GM23338 (cell line): ENCODE data around the gene KRTAP9-9. TPM values are rescaled to one million over a fixed set of nuclear protein-coding genes. Genes with fewer than 3 reads are reported as not detected.
"Not testable (repeated sequence)": the region's sequence is repeated elsewhere in the genome, so short reads cannot be mapped to it uniquely, and the experiment has no call there.

ENCODE experiments used
- ATAC-seq: fragments of 200-7000 bp; cut with Tn5 transposase; 3 replicates; pipeline ENCODE4 v1.9.1; 2020
- DNase-seq: peaks from one replicate; pipeline ENCODE4 v3.0.0-alpha.2; 2015; ENCODE audit warnings: low spot score
- H2AFZ ChIP-seq: fragments of 200-600 bp; sonication (generic); 2 replicates; pipeline ENCODE4 v1.8.0; 2016; ENCODE audit warnings: antibody characterized with exemption, mild to moderate bottlenecking, moderate library complexity
- H3F3A ChIP-seq: fragments of 200-600 bp; sonication (generic); replicated peaks from 2 replicates; pipeline ENCODE4 v1.8.0; 2017; ENCODE audit warnings: antibody characterized with exemption, mixed run types, low read depth
- H3K27ac ChIP-seq: fragments of 200-600 bp; sonication (generic); 2 replicates; pipeline ENCODE4 v1.6.1; 2016; ENCODE audit warnings: low read depth
- H3K27me3 ChIP-seq: fragments of 200-600 bp; sonication (generic); 2 replicates; pipeline ENCODE4 v1.8.0; 2016; ENCODE audit warnings: mild to moderate bottlenecking, mixed run types, moderate library complexity; ENCODE audit not compliant: insufficient read depth
- H3K36me3 ChIP-seq: fragments of 200-600 bp; sonication (generic); 2 replicates; pipeline ENCODE4 v1.8.0; 2016; ENCODE audit warnings: mild to moderate bottlenecking; ENCODE audit not compliant: insufficient read depth
- H3K4me1 ChIP-seq: fragments of 200-600 bp; sonication (generic); 2 replicates; pipeline ENCODE4 v1.8.0; 2016; ENCODE audit warnings: mild to moderate bottlenecking, moderate library complexity; ENCODE audit not compliant: insufficient read depth
- H3K4me2 ChIP-seq: fragments of 200-600 bp; sonication (generic); 2 replicates; pipeline ENCODE4 v1.7.1; 2017; ENCODE audit warnings: mixed run types
- H3K4me3 ChIP-seq: fragments of 200-600 bp; sonication (generic); 2 replicates; pipeline ENCODE4 v1.6.1; 2016; ENCODE audit warnings: mixed run types
- H3K79me2 ChIP-seq: fragments of 200-600 bp; sonication (generic); replicated peaks from 2 replicates; pipeline ENCODE4 v1.8.0; 2017; ENCODE audit warnings: mild to moderate bottlenecking; ENCODE audit not compliant: insufficient read depth
- H3K9me2 ChIP-seq: fragments of 200-600 bp; sonication (generic); 2 replicates; pipeline ENCODE4 v1.8.0; 2017; ENCODE audit not compliant: insufficient read depth
- H4K20me1 ChIP-seq: fragments of 200-600 bp; sonication (generic); replicated peaks from 2 replicates; pipeline ENCODE4 v1.8.0; 2017; ENCODE audit warnings: mild to moderate bottlenecking; ENCODE audit not compliant: insufficient read depth
- H3K27ac Mint-ChIP-seq: 2 replicates; pipeline ENCODE4 v1.8.0; 2020; ENCODE audit warnings: inconsistent platforms, mild to moderate bottlenecking, moderate library complexity, mixed read lengths
- H3K27me3 Mint-ChIP-seq: 3 replicates; pipeline ENCODE4 v1.8.0; 2022; ENCODE audit warnings: low read depth, mild to moderate bottlenecking, moderate library complexity, mixed read lengths, inconsistent platforms; ENCODE audit not compliant: insufficient read depth, poor library complexity
- H3K36me3 Mint-ChIP-seq: 3 replicates; pipeline ENCODE4 v1.8.0; 2021; ENCODE audit warnings: low read depth, mild to moderate bottlenecking, inconsistent platforms, moderate library complexity, mixed read lengths
- H3K4me1 Mint-ChIP-seq: 3 replicates; pipeline ENCODE4 v1.8.0; 2020; ENCODE audit warnings: mild to moderate bottlenecking, inconsistent platforms, mixed read lengths
- H3K4me3 Mint-ChIP-seq: 3 replicates; pipeline ENCODE4 v1.8.0; 2021; ENCODE audit warnings: moderate library complexity, mild to moderate bottlenecking, inconsistent platforms, mixed read lengths
- H3K9me3 Mint-ChIP-seq: 3 replicates; pipeline ENCODE4 v1.8.0; 2020; ENCODE audit warnings: moderate library complexity, mild to moderate bottlenecking, inconsistent platforms, mixed read lengths
- CREB1 ChIP-seq: fragments of 250-450 bp; sonication (Bioruptor Pico); IDR thresholded peaks from 2 replicates; pipeline ENCODE4 v1.5.0; 2020; ENCODE audit warnings: low read depth, mild to moderate bottlenecking, moderate library complexity
- EZH2 ChIP-seq: fragments of 200-600 bp; sonication (generic); IDR thresholded peaks from one replicate; pipeline ENCODE4 v1.8.0; 2017; ENCODE audit warnings: antibody characterized with exemption, mild to moderate bottlenecking, low read depth; ENCODE audit not compliant: unreplicated experiment
- EZH2phosphoT487 ChIP-seq: fragments of 200-600 bp; sonication (generic); IDR thresholded peaks from one replicate; pipeline ENCODE4 v1.8.1; 2018; ENCODE audit warnings: antibody characterized with exemption; ENCODE audit not compliant: unreplicated experiment
- JUNB ChIP-seq: IDR thresholded peaks from one replicate; pipeline ENCODE4 v1.6.1; 2016; ENCODE audit warnings: antibody characterized with exemption; ENCODE audit not compliant: unreplicated experiment
- NANOG ChIP-seq: IDR thresholded peaks from 2 replicates; pipeline ENCODE4 v1.6.1; 2016; ENCODE audit warnings: antibody characterized with exemption, borderline replicate concordance
- POLR2AphosphoS5 ChIP-seq: IDR thresholded peaks from 2 replicates; pipeline ENCODE4 v1.6.1; 2016; ENCODE audit warnings: antibody characterized with exemption, low read depth
- STAT1 ChIP-seq: IDR thresholded peaks from one replicate; pipeline ENCODE4 v1.6.1; 2016; ENCODE audit warnings: antibody characterized with exemption; ENCODE audit not compliant: unreplicated experiment
- ZNF114 ChIP-seq: fragments of 250-450 bp; sonication (Bioruptor Pico); IDR thresholded peaks from 2 replicates; pipeline ENCODE4 v1.5.0; 2020; ENCODE audit warnings: mild to moderate bottlenecking, moderate library complexity
- ZNF331 ChIP-seq: fragments of 250-450 bp; sonication (Bioruptor Pico); IDR thresholded peaks from 2 replicates; pipeline ENCODE4 v1.5.0; 2020; ENCODE audit warnings: low read depth, mild to moderate bottlenecking, moderate library complexity
- polyA plus RNA-seq: library from polyadenylated mRNA; unstranded; fragments of >200 nt; fragmentation: Nextera tagmentation; extraction: Ambion mirVana; gene quantifications from 2 replicates; pipeline ENCODE4 v1.2.1, GENCODE V29; 2016
- total RNA-seq: library from RNA; depleted of rRNA; stranded (reverse); fragments of >200 nt; shearing (Covaris generic); gene quantifications from 2 replicates; pipeline ENCODE4 v1.2.3, GENCODE V29; 2014
- TF ChIP-seq, protein P1 (sequence below): IDR thresholded peaks from 2 replicates; pipeline ENCODE4 v1.6.1; 2016; ENCODE audit warnings: antibody characterized with exemption
- TF ChIP-seq, protein P2 (sequence below): IDR thresholded peaks from one replicate; pipeline ENCODE4 v1.6.1; 2018; ENCODE audit warnings: antibody characterized with exemption; ENCODE audit not compliant: unreplicated experiment
- TF ChIP-seq, protein P3 (sequence below), 2 experiments: fragments of 200-600 bp in 1 of 2; sonication (generic) in 1 of 2; conservative IDR thresholded peaks; 2 replicates each; pipeline versions ENCODE4 v1.5.1 to v1.6.1; 2016 to 2017; ENCODE audit warnings: antibody characterized with exemption in 2 of 2, low read depth in 2 of 2, mild to moderate bottlenecking in 2 of 2, moderate library complexity in 1 of 2

The KRTAP9-9 gene
- total and polyA plus RNA-seq, 2 experiments from 2014 or later, result not detected

DNA sequence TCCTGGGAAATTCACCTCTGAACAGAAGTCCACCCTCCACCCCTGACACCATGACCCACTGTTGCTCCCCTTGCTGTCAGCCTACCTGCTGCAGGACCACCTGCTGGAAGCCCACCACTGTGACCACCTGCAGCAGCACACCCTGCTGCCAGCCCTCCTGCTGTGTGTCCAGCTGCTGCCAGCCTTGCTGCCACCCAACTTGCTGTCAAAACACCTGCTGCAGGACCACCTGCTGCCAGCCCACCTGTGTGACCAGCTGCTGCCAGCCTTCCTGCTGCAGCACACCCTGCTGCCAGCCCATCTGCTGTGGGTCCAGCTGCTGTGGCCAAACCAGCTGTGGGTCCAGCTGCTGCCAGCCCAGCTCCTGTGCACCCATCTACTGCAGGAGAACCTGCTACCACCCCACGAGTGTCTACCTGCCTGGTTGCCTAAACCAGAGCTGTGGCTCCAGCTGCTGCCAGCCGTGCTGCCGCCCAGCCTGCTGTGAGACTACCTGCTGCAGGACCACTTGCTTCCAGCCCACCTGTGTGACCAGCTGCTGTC lies 20.5 kb downstream of the KRTAP9-9 start, which contains the start of gene KRTAP9-7:
TSS of gene KRTAP9-7 (plus strand) at position 51 of the 543 bp plus-strand sequence. CDS start at position 51, 0 bp downstream.
- not testable (repeated sequence) for H3K79me2 ChIP-seq, H3K27me3 ChIP-seq, H3K4me3 Mint-ChIP-seq, ATAC-seq, H3K36me3 ChIP-seq, DNase-seq, H3K27ac Mint-ChIP-seq, H3K9me3 Mint-ChIP-seq, H3K27ac ChIP-seq, H3K4me3 ChIP-seq, H3F3A ChIP-seq, H3K4me1 ChIP-seq, H3K4me2 ChIP-seq, H3K4me1 Mint-ChIP-seq, H4K20me1 ChIP-seq, H3K9me2 ChIP-seq, H3K36me3 Mint-ChIP-seq, H3K27me3 Mint-ChIP-seq, H2AFZ ChIP-seq

DNA sequence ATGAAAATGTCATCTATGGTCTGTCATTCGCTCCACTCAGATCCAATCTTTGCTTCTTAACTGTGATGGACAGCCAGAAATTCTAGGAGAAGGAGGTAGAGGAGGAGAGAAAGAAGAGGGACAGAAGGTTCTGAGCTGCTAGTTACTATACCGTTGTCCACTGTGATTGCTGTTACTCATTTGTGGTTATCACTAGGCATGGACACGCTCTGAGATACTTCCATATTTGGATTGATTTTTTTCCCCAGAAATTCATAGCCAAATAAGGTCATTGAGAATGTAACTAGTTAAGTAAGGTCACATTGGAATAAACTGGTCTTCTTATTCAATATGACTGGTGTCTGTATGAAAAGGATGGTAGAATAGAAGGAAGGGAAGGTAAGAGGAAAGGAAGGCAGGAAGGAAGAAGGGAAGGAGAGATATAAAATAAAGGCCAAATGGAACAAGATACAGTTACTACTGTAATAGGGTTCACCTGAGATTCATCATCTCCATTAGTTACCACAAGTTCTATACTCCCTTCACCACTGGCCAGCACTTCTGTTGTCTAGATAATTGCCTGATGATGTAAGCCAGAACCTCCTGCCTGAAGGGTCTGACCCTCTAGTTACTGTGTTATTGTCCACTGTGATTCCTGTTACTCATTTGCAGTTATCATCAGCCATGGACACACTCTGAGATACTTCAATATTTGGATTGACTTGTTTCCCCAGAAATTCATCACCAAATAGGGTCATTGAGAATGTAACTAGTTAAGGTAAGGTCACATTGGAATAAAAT lies 23.2 kb downstream of the KRTAP9-9 start:
- Histone ChIP-seq H3K27me3 (no peaks in the 10 kb centered on the region), H3F3A (no peaks in the 10 kb centered on the region), H3K4me3 (no peak overlapping the region), H2AFZ (no peak overlapping the region), H3K79me2 (no peaks in the 10 kb centered on the region), H3K36me3 (no peaks in the 10 kb centered on the region), H3K4me2 (no peak overlapping the region), H3K27ac (no peak overlapping the region), H3K9me2 (peaks cover 4% of the 10 kb centered on the region; the same call in 1 of the 2 replicates), H3K4me1 (peaks cover under 1% of the 10 kb centered on the region; the same call in 1 of the 2 replicates), H4K20me1 (no peaks in the 10 kb centered on the region)
- Mint-ChIP-seq H3K27ac (no peak overlapping the region), H3K27me3 (peaks cover 2% of the 10 kb centered on the region), H3K4me3 (no peak overlapping the region), H3K36me3 (no peaks in the 10 kb centered on the region), H3K9me3 (no peaks in the 10 kb centered on the region), H3K4me1 (no peaks in the 10 kb centered on the region; the same call in 2 of the 3 replicates)
- TF ChIP-seq CREB1 (CRISPR knock-in tag) (no peak), STAT1 (no peak), EZH2 (no peak), JUNB (no peak), POLR2AphosphoS5 (no peak), NANOG (no peak), ZNF114 (CRISPR knock-in tag) (no peak), ZNF331 (CRISPR knock-in tag) (no peak), EZH2phosphoT487 (no peak)
- TF ChIP-seq, protein P1, sequence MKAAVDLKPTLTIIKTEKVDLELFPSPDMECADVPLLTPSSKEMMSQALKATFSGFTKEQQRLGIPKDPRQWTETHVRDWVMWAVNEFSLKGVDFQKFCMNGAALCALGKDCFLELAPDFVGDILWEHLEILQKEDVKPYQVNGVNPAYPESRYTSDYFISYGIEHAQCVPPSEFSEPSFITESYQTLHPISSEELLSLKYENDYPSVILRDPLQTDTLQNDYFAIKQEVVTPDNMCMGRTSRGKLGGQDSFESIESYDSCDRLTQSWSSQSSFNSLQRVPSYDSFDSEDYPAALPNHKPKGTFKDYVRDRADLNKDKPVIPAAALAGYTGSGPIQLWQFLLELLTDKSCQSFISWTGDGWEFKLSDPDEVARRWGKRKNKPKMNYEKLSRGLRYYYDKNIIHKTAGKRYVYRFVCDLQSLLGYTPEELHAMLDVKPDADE, result no peak
- TF ChIP-seq, protein P2, sequence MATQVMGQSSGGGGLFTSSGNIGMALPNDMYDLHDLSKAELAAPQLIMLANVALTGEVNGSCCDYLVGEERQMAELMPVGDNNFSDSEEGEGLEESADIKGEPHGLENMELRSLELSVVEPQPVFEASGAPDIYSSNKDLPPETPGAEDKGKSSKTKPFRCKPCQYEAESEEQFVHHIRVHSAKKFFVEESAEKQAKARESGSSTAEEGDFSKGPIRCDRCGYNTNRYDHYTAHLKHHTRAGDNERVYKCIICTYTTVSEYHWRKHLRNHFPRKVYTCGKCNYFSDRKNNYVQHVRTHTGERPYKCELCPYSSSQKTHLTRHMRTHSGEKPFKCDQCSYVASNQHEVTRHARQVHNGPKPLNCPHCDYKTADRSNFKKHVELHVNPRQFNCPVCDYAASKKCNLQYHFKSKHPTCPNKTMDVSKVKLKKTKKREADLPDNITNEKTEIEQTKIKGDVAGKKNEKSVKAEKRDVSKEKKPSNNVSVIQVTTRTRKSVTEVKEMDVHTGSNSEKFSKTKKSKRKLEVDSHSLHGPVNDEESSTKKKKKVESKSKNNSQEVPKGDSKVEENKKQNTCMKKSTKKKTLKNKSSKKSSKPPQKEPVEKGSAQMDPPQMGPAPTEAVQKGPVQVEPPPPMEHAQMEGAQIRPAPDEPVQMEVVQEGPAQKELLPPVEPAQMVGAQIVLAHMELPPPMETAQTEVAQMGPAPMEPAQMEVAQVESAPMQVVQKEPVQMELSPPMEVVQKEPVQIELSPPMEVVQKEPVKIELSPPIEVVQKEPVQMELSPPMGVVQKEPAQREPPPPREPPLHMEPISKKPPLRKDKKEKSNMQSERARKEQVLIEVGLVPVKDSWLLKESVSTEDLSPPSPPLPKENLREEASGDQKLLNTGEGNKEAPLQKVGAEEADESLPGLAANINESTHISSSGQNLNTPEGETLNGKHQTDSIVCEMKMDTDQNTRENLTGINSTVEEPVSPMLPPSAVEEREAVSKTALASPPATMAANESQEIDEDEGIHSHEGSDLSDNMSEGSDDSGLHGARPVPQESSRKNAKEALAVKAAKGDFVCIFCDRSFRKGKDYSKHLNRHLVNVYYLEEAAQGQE, result no peak
- TF ChIP-seq, protein P3, sequence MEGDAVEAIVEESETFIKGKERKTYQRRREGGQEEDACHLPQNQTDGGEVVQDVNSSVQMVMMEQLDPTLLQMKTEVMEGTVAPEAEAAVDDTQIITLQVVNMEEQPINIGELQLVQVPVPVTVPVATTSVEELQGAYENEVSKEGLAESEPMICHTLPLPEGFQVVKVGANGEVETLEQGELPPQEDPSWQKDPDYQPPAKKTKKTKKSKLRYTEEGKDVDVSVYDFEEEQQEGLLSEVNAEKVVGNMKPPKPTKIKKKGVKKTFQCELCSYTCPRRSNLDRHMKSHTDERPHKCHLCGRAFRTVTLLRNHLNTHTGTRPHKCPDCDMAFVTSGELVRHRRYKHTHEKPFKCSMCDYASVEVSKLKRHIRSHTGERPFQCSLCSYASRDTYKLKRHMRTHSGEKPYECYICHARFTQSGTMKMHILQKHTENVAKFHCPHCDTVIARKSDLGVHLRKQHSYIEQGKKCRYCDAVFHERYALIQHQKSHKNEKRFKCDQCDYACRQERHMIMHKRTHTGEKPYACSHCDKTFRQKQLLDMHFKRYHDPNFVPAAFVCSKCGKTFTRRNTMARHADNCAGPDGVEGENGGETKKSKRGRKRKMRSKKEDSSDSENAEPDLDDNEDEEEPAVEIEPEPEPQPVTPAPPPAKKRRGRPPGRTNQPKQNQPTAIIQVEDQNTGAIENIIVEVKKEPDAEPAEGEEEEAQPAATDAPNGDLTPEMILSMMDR (conservative IDR thresholded peaks at IDR 0.05; ENCODE audit: low read depth in 2 of 2), result no peak
- DNase-seq (no peak), ATAC-seq (no peak)
